C4-2B (cell line): ENCODE data around the gene ARL9.

ENCODE experiments used
- ZFX ChIP-seq: fragments of 450-650 bp; IDR thresholded peaks from 2 replicates; pipeline ENCODE4 v1.6.1; 2017
- TF ChIP-seq, protein P1 (sequence below): fragments of 450-650 bp; conservative IDR thresholded peaks from 2 replicates; pipeline ENCODE4 v1.5.1; 2017; ENCODE audit warnings: mild to moderate bottlenecking

DNA sequence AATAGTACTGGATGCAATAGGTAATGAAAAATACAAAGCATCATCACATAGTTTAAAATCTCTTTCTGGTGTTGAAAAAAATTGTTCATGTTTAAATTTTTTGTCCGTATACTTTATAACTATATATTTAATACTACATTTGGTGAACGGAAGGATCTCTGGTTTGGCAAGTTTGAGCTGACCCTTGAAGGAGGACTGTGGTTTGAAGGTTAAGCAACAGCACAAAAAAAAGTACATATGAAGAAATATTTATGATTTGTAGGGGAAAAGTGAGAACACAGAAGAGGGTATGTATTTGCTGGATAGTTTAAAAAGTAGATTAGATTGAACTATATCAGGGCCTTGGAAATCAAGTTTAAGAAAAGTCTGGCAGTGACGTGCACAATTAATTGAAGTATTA is 24.9 kb upstream of the ARL9 start:
- TF ChIP-seq, protein P1, sequence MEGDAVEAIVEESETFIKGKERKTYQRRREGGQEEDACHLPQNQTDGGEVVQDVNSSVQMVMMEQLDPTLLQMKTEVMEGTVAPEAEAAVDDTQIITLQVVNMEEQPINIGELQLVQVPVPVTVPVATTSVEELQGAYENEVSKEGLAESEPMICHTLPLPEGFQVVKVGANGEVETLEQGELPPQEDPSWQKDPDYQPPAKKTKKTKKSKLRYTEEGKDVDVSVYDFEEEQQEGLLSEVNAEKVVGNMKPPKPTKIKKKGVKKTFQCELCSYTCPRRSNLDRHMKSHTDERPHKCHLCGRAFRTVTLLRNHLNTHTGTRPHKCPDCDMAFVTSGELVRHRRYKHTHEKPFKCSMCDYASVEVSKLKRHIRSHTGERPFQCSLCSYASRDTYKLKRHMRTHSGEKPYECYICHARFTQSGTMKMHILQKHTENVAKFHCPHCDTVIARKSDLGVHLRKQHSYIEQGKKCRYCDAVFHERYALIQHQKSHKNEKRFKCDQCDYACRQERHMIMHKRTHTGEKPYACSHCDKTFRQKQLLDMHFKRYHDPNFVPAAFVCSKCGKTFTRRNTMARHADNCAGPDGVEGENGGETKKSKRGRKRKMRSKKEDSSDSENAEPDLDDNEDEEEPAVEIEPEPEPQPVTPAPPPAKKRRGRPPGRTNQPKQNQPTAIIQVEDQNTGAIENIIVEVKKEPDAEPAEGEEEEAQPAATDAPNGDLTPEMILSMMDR = no peak
- TF ChIP-seq ZFX = no peak
